Body of pancreas (tissue), 4 donors: ENCODE data around the gene SCIN.

Experiments used
- CTCF ChIP-seq, 7 experiments: fragments of 450-650 bp in 4 of 7; fragments of 200-600 bp in 3 of 7; sonication (generic) in 3 of 7; IDR thresholded peaks; one replicate each; pipeline ENCODE4 v1.5.1; 2016 to 2019; ENCODE audit warnings: antibody characterized with exemption in 7 of 7
- POLR2A ChIP-seq, 3 donors: fragments of 450-650 bp; IDR thresholded peaks; one replicate each; pipeline ENCODE4 v1.6.1; 2016; ENCODE audit warnings: antibody characterized with exemption in 3 of 3, mild to moderate bottlenecking in 2 of 3

DNA sequence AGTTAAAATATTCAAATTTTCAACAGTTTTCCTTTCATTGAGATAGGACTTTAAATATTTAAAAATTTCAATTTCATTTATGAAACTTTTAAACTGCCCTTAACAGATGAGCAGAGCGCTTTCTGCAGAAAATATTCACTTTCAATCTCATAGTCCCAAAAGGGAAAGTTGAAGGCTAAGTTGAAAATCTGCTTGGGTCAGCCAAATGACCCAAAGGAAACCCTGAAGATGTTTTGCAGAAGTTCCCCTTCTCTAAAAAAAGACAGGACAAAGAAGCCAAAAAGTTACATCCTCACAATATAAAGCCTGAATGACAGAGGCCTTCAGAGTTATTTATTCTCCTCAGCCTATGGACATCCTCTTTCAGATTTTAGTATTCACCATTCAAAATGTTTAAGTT is 17.6 kb upstream of the SCIN start:
- TF ChIP-seq CTCF (IDR thresholded peaks at IDR 0.05) (no peak), POLR2A (IDR thresholded peaks at IDR 0.05) (no peak)
